KOPT-K1 (cell line): ENCODE data around the gene CENPA.
"Not testable (repeated sequence)": the region's sequence is repeated elsewhere in the genome, so short reads cannot be mapped to it uniquely, and the experiment has no call there.

Source experiments
- H3K27ac ChIP-seq: fragments of 200-600 bp; sonication (generic); 2 replicates; pipeline ENCODE4 v1.5.1; 2016; ENCODE audit warnings: antibody characterized with exemption, mild to moderate bottlenecking, low read depth, low read length; ENCODE audit not compliant: poor library complexity, severe bottlenecking
- H3K36me3 ChIP-seq: fragments of 200-600 bp; sonication (generic); 2 replicates; pipeline ENCODE4 v1.5.1; 2017; ENCODE audit warnings: antibody characterized with exemption, mild to moderate bottlenecking, low read length, moderate library complexity; ENCODE audit not compliant: insufficient read depth
- H3K9me3 ChIP-seq: fragments of 200-600 bp; sonication (generic); 2 replicates; pipeline ENCODE4 v1.5.1; 2017; ENCODE audit warnings: antibody characterized with exemption, low read length, mild to moderate bottlenecking; ENCODE audit not compliant: insufficient read depth, poor library complexity, severe bottlenecking

The CENPA gene

DNA sequence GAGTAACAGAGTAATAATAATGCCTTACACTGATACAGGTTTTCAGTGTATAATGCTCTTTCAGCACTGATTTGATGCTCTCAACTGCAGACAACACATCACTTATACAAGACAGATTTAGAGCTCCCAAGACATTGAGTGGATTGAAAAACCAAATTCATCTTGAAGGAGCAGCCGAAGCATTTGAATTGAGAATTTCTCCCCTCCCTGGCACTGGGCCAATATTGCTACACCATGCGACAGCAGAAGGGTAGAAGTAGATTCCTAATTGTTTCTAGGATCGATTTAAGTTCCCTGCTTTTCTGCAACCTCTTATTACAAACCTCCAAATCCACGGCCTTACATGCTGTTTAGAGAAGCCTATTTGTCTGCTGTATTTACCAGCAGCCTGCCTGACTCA lies 15.5 kb downstream of the CENPA start:
- Histone ChIP-seq H3K27ac (no peak overlapping the region), H3K36me3 (peaks cover 45% of the 10 kb centered on the region), H3K9me3 (no peaks in the 10 kb centered on the region)

DNA sequence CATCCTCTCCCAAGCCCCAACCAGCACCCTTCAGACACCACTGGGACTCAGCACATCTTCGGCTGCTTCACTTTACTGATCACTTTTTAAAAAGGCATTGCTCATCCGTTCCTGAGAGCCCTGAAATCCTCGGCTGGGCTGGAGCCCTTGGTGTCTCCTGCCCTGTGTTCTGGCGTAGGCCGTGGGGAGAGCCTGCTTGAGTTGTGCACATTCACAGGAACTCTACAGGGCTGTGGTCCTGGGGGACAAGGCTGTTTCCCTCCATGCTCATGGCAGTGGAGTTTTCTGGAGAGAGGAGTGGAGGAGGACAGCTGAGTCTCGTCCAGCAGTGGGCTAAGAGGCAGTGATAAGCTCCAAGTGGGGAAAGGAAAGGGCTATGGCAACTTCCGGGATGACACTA lies 15.9 kb downstream of the CENPA start:
- H3K36me3 ChIP-seq, result peaks cover 41% of the 10 kb centered on the region
- H3K27ac ChIP-seq, result no peak overlapping the region
- no peaks in the 10 kb centered on the region for H3K9me3 ChIP-seq

DNA sequence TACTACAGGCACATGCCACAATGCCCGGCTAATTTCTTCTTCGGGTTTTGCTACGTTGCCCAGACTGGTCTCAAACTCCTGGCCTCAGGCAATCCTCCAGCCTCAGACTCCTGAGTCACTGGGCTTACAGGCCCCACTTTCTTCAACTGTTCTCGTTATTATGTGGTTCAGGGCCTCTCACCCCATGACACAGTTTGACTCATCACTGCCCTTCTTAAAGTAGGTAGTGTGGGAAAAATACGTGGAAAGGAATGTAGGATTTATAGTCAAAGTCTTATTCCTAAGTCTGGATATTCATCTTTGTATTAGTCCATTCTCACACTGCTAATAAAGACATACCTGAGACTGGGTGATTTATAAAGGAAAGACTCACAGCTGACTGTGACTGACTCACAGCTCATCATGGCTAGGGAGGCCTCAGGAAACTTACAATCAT lies 19.4 kb downstream of the CENPA start:
- H3K36me3 ChIP-seq, result peaks cover 15% of the 10 kb centered on the region
- H3K9me3 ChIP-seq, result no peaks in the 10 kb centered on the region
- no peak overlapping the region for H3K27ac ChIP-seq

DNA sequence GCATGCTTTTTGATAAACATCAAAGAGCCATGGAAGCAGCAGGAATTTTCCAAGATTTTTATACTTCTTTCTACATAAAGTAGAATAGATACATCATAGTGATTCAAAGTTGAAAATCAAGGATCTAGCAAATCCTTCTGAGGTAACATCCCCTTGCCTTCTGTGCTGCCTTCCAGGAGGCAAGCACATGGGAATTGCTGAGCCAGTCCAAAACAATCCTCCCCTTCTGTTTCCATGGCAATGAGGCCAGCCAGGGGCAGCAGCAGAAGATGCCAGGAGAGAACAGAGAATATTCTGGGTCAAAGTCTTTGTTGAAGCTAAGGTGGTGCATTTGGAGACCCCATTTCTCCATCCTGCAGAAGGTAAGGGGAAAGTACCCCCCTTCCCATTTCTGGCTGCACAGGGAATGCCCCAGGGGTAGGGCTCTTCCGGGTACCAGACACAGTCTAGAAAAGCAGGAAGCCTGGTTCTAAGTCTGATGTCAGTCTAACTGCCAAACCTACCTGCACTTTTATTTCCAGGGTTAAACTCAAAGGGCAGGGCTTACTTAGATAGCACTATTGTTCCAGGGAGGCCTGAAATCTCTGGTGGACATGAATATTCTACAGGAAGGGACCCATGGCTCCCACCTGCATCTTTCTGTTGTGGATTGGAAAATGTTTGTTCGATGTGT lies 22.1 kb downstream of the CENPA start:
- no peaks in the 10 kb centered on the region for H3K36me3 ChIP-seq
- H3K27ac ChIP-seq, result no peak overlapping the region
- no peaks in the 10 kb centered on the region for H3K9me3 ChIP-seq

DNA sequence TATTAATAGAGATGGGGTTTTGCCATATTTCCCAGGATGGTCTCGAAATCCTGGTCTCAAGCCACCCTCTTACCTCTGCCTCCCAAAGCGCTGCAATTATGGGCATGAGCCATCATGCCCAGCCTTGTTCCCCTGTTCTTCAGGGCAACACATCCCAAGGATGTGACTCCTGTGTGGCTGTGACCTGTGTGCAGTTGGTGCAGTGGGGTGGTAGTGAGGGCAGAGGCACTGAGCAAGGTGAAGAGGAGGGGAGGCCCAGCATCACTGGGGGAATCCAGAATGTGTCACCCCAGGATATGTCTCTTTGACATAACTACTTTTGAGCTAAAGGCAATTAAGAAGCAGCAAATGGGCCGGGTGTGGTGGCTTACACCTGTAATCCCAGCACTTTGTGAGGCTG lies 23.4 kb downstream of the CENPA start:
- Histone ChIP-seq H3K27ac (no peak overlapping the region), H3K36me3 (no peaks in the 10 kb centered on the region), H3K9me3 (no peaks in the 10 kb centered on the region)

DNA sequence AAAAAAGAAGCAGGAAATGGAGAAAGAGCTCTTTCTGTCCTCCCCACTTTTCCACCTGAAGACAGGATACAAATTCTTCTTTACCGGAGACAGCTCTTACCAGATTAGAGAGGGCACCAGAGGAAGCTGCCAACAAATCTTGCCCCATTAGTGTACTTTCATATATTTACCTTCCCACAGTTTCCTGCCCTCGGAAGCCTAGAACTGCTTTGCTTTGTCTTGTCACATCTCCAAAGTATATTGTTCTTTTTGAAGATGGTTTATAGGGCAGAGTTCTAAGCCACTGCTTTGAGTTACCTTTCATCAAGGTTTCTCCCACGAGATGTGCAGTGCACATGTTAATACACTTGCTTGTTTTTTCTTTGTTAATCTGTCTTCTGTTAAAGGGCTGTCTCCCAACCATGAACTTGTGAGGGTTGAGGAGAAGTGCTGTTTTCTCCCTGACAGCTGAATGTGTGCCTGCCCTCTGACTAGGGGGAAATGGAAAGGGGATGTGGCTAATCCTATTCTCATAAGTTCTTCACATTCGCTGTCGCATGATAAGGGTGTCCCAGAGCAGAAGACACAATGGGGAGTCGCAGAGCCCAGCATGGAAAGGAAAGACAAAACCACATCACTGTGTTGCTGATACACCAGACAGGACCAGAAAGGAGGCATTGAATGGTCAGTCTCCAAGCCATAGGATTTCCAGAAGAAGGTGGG lies 24.2 kb downstream of the CENPA start:
- Histone ChIP-seq H3K9me3 (no peaks in the 10 kb centered on the region), H3K27ac (no peak overlapping the region), H3K36me3 (no peaks in the 10 kb centered on the region)

DNA sequence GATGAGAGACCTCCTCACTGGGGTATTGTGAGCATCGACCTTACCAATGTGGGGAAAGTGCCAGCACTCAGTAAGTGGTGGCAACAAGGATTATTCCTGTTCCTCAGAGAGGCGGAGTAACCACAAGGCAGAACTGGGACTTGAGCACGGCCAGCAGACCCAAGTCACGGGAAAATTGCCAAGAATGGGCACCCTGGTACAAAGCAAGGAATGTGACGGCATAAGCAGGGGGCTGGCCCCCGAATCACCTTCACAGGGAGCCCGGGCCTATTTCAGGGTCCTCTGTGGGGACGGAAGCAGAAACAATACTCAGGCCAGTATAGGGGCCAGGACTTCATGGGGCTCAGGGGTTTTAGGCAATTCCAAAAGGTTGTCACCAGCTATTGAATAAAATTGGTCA lies 25.4 kb downstream of the CENPA start:
- Histone ChIP-seq H3K27ac (no peak overlapping the region), H3K36me3 (no peaks in the 10 kb centered on the region), H3K9me3 (no peaks in the 10 kb centered on the region)

DNA sequence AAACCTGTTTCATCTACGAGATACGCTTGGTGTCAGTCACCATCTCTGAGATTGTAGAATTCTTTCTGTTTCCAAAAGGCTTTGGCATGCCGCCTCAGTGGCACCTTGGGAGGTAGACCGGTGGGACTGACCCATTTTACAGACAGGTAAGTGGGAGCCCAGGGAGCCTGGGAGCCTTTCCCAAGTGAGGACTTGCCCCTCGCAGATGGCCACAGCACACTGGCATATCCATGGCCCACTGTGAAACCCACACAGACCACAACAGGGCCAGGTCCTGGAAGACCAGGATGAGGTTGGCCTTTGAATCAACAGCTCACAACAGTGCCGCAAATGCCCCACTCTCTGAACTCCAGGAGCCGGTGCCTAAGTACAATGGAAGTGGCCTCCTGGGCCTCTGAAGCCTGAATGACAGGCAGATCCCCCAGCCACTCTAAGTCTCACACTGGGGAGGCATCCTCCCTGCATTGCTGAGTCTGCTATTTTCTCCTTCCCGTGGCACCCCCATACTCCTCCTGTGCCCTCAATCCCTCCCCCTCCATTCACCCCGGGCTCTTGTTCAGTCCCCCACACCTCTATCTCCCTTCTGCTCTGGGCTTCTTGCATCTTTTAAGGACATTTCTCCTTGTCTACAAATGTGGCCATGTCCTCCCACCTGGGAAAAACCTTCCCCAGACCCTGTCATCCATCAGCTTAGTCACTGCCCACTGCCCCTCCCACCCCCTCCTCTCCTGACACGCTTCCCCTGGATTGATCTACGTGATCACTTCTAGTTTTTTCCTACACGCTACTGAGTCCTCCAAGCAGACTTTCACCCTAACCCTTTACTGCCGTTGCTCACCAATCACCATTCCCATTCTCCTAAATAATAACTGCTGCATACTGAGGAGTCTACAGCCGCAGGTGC lies 26.2 kb downstream of the CENPA start:
- Histone ChIP-seq H3K27ac (no peak overlapping the region), H3K9me3 (no peaks in the 10 kb centered on the region), H3K36me3 (no peaks in the 10 kb centered on the region)

DNA sequence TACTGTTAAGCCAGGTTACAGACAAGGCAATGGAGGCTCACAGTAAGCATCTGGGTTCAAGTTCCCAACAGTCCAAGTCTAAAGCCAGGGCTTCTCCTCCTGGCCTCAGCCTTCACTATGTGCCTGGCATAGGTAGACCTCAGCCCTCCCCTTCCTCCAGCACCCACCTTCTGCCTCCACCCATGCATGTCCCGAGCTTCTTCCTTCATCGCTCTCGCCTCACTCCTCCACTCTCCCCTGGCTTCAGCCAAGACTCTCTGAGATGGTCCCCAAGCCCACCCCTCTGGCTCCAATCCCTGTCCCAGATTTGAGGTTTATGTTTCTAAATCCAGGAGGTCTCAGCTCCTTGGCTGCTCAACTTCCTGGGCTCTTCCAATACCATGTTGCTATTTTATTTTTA lies 26.9 kb downstream of the CENPA start:
- H3K9me3 ChIP-seq, result no peaks in the 10 kb centered on the region
- H3K27ac ChIP-seq, result no peak overlapping the region
- no peaks in the 10 kb centered on the region for H3K36me3 ChIP-seq

DNA sequence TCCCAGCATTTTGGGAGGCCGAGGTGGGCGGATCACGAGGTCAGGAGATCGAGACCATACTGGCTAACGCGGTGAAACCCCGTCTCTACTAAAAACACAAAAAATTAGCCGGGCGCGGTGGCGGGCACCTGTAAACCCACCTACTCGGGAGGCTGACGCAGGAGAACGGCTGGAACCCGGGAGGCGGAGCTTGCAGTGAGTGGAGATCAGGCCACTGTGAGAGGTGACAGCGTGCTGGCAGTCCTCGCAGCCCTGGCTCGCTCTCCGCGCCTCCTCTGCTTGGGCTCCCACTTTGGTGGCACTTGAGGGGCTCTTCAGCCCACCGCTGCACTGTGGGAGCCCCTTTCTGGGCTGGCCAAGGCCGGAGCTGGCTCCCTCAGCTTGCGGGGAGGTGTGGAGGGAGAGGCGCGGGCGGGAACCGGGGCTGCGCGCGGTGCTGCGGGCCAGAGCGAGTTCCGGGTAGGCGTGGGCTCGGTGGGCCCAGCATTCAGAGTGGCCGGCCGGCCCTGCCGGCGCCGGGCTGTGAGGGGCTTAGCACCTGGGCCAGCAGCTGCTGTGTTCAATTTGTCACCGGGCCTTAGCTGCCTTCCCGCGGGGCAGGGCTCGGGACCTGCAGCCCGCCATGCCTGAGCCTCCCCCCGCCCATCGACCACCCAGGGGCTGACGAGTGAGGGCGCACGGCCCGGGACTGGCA lies 28.4 kb downstream of the CENPA start:
- H3K9me3 ChIP-seq, H3K36me3 ChIP-seq, H3K27ac ChIP-seq: not testable (repeated sequence)

DNA sequence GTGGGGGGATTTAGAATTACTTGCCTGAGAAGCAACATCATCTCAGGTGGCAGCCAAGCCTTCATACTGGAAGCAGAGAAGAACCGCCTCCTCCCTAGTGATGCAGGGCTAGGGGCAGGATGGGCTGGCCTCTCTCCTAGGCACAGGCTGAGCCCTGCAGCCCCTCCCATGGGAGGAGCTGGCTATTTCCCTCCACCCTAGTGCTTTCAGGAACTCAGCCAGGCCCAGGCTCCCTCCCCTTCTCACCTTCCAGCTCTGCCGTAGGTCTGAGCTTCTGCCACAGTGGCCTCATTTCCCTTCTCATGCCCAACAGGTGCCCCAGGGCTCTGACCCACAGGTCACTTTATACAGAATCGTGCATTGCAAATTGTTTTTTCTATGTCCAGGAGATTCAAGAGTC lies 31.0 kb downstream of the CENPA start:
- H3K27ac ChIP-seq, result no peak overlapping the region
- H3K36me3 ChIP-seq, result no peaks in the 10 kb centered on the region
- H3K9me3 ChIP-seq, result no peaks in the 10 kb centered on the region

DNA sequence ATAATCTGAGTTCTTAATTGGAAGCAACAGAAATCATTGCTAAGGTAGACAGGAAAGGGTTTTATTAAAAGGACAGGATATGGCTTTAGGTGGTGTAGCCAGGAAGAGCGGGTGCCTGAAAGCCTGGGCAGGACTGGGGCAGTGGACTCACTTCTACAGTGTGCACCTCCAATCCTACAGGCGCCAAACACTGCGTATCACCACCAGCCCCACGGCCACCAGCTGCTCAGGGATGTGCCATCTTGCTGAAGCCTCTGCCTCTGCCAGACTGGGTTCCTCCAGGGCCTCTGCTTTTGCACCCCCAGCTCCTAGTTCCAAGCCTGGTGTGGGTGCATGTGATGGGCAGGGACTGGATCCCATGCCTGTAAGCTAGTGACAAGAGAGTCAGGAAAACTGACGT lies 32.4 kb downstream of the CENPA start:
- Histone ChIP-seq H3K36me3 (no peaks in the 10 kb centered on the region), H3K9me3 (no peaks in the 10 kb centered on the region), H3K27ac (no peak overlapping the region)

DNA sequence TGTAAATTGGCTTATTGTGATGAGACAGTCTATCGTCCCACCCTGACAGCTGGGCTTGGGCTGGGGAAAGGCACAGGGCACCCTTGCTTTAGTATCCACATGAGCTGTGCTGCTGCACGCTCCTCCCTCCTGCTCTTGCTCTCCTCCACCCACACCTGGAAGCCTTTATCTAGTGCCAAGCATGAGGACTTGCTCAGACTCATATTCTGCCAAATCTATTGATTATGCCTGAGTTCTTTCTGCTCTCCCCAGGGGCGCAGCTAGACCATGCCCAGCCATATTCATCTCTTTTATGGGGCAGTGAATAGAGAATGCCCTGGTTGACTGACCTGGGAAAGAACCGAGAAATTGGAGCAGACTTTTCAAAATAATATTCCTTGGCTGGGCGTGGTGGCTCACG lies 33.1 kb downstream of the CENPA start:
- H3K27ac ChIP-seq, result no peak overlapping the region
- H3K9me3 ChIP-seq, result no peaks in the 10 kb centered on the region
- H3K36me3 ChIP-seq, result no peaks in the 10 kb centered on the region

DNA sequence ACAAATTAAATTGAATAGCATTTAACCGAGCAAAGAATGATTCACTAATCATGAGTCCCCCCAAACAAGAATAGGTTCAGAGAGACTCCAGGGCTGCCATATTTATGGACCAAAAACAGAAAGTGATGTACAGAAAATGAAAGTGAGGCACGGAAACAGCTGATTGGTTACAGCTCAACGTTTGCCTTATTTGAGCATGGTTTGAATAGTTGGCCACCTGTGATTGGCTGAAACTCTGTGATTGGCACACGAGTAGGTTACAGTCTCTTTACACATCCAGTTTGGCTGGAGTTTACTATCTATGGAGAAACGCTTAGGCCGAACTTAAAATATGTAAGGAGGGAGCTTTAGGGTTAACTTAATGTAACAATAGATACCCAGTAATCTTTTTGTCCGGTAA lies 35.1 kb downstream of the CENPA start:
- no peaks in the 10 kb centered on the region for H3K9me3 ChIP-seq
- no peaks in the 10 kb centered on the region for H3K36me3 ChIP-seq
- H3K27ac ChIP-seq, result no peak overlapping the region

DNA sequence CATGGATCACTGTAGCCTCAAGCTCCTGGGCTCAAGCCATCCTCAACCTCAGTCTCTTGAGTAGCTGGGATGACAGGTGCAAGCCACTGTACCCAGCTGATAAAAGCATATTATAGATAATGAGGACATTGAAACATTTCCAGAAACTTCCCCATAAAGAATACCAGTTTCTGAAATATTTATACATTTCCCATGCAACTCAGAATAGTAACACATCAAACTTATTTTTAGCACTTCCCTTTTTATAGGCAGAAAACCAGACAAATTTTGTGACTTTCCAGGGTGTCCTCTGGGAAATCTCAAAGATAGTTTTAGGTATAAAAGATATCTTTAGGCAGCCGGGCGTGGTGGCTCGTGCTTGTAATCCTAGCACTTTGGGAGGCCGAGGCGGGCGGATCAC lies 37.0 kb downstream of the CENPA start:
- Histone ChIP-seq H3K27ac (no peak overlapping the region), H3K36me3 (no peaks in the 10 kb centered on the region), H3K9me3 (no peaks in the 10 kb centered on the region)
